Ascending aorta (tissue), 2 donors: ENCODE measurements around the gene RPUSD1. TPM values are rescaled to one million over a fixed set of nuclear protein-coding genes. Genes with fewer than 3 reads are reported as not detected.

Experiments
- DNase-seq, 2 donors: peaks; one replicate each; pipeline ENCODE4 v3.0.0-alpha.2; 2019; ENCODE audit warnings: low spot score in 2 of 2
- H3K27ac ChIP-seq, 2 donors: fragments of 200-600 bp; sonication (generic); one replicate each; pipeline ENCODE4 v1.5.1; 2016 to 2017; ENCODE audit warnings: mild to moderate bottlenecking in 1 of 2
- H3K27me3 ChIP-seq: fragments of 200-600 bp; sonication (generic); one replicate; pipeline ENCODE4 v1.5.1; 2017
- H3K36me3 ChIP-seq, 2 donors: fragments of 200-600 bp; sonication (generic); one replicate each; pipeline ENCODE4 v1.5.1; 2016
- H3K4me1 ChIP-seq, 2 donors: fragments of 200-600 bp; sonication (generic); one replicate each; pipeline ENCODE4 v1.5.1; 2016 to 2017; ENCODE audit warnings: mild to moderate bottlenecking in 1 of 2
- H3K4me3 ChIP-seq, 2 donors: fragments of 200-600 bp; sonication (generic); one replicate each; pipeline ENCODE4 v1.5.1; 2016 to 2017; ENCODE audit warnings: mild to moderate bottlenecking in 1 of 2
- H3K9me3 ChIP-seq, 2 donors: fragments of 200-600 bp; sonication (generic); one replicate each; pipeline ENCODE4 v1.5.1; 2016
- CTCF ChIP-seq, 3 experiments: fragments of 200-600 bp in 2 of 3; fragments of 450-650 bp in 1 of 3; sonication (generic) in 2 of 3; IDR thresholded peaks; one replicate each; pipeline ENCODE4 v1.5.1; 2016 to 2019; ENCODE audit warnings: antibody characterized with exemption in 3 of 3, mild to moderate bottlenecking in 1 of 3, moderate library complexity in 1 of 3
- intact Hi-C: fragments of 100-400 bp; cut with DNase I; formaldehyde crosslinking; loops from one replicate; pipeline ENCODE4 v1.15.1; 2023
- total RNA-seq: library from RNA; depleted of rRNA; stranded (reverse); fragments of >200 nt; gene quantifications from one replicate; pipeline ENCODE4 v1.1.0, GENCODE V29; 2016

RPUSD1 gene
- total RNA-seq, 1 donor from 2014 or later, result 4.8 TPM

GRCh38 chr16:781346-782010 is 6.7 kb downstream of the RPUSD1 start:
- Histone ChIP-seq H3K4me1 (no peaks in the 10 kb centered on the region), H3K27ac (no peak overlapping the region), H3K9me3 (no peaks in the 10 kb centered on the region), H3K36me3 (peaks cover 0 to 8% of the 10 kb centered on the region in 2 donors), H3K27me3 (no peaks in the 10 kb centered on the region), H3K4me3 (no peak overlapping the region)
- intact Hi-C loops, result loop anchor here (10.0 kb wide), 1 partner anchor 273 kb away; no protein-coding TSS in a partner anchor
- TF ChIP-seq CTCF (IDR thresholded peaks at IDR 0.05), result no peak
- no peak for DNase-seq

GRCh38 chr16:780296-780695 is 7.9 kb downstream of the RPUSD1 start:
- Histone ChIP-seq H3K36me3 (no peaks in the 10 kb centered on the region), H3K27me3 (no peaks in the 10 kb centered on the region), H3K4me1 (no peaks in the 10 kb centered on the region), H3K4me3 (no peak overlapping the region), H3K27ac (no peak overlapping the region), H3K9me3 (no peaks in the 10 kb centered on the region)
- TF ChIP-seq CTCF (IDR thresholded peaks at IDR 0.05), result no peak
- DNase-seq, result no peak
- intact Hi-C loops, result loop anchor here (10.0 kb wide), 1 partner anchor 275 kb away; no protein-coding TSS in a partner anchor

GRCh38 chr16:779561-779960 is 8.6 kb downstream of the RPUSD1 start:
- no peaks in the 10 kb centered on the region for H3K27me3 ChIP-seq
- DNase-seq, result no peak
- no peaks in the 10 kb centered on the region for H3K4me1 ChIP-seq
- no peak overlapping the region for H3K27ac ChIP-seq
- H3K9me3 ChIP-seq, result no peaks in the 10 kb centered on the region
- intact Hi-C loops, result no loop called here
- no peak for TF ChIP-seq CTCF (IDR thresholded peaks at IDR 0.05)
- H3K4me3 ChIP-seq, result no peak overlapping the region
- H3K36me3 ChIP-seq, result no peaks in the 10 kb centered on the region

- intact Hi-C loops, result no loop called here
- Histone ChIP-seq H3K27me3 (no peaks in the 10 kb centered on the region), H3K36me3 (no peaks in the 10 kb centered on the region), H3K4me3 (no peak overlapping the region), H3K9me3 (no peaks in the 10 kb centered on the region), H3K4me1 (no peaks in the 10 kb centered on the region), H3K27ac (no peak overlapping the region)
- no peak for TF ChIP-seq CTCF (IDR thresholded peaks at IDR 0.05)
- no peak for DNase-seq
These were observed 9.2 kb downstream of the RPUSD1 start for GRCh38 chr16:778909-779527.

- no peaks in the 10 kb centered on the region for H3K27me3 ChIP-seq
- intact Hi-C loops, result no loop called here
- no peak overlapping the region for H3K27ac ChIP-seq
- no peaks in the 10 kb centered on the region for H3K9me3 ChIP-seq
- H3K36me3 ChIP-seq, result no peaks in the 10 kb centered on the region
- H3K4me3 ChIP-seq, result no peak overlapping the region
- TF ChIP-seq CTCF (IDR thresholded peaks at IDR 0.05), result no peak
- no peak for DNase-seq
- no peaks in the 10 kb centered on the region for H3K4me1 ChIP-seq
These were observed 9.7 kb downstream of the RPUSD1 start for GRCh38 chr16:778447-778846.
